NCI-H526 (cell line): ENCODE data around the gene DCHS2.

Experiments used
- DNase-seq, 2 experiments: peaks; one replicate each; lab custom pipeline; 2025; lab: John Stamatoyannopoulos, UW

Gene DCHS2

GRCh38 chr4:154450966-154451365, 40.6 kb downstream of the DCHS2 start:
- no peak for DNase-seq

GRCh38 chr4:154444958-154445357, 46.6 kb downstream of the DCHS2 start:
- DNase-seq: no peak

- DNase-seq: no peak
Measured at GRCh38 chr4:154441982-154442381, 49.6 kb downstream of the DCHS2 start.

GRCh38 chr4:154441124-154441523, 50.5 kb downstream of the DCHS2 start:
- no peak for DNase-seq

- DNase-seq: no peak
Measured at GRCh38 chr4:154439224-154439623, 52.4 kb downstream of the DCHS2 start.

GRCh38 chr4:154435895-154436294, 55.7 kb downstream of the DCHS2 start:
- DNase-seq: no peak

- DNase-seq: no peak
Measured at GRCh38 chr4:154433543-154433942, 58.1 kb downstream of the DCHS2 start.

GRCh38 chr4:154429176-154429575, 62.4 kb downstream of the DCHS2 start:
- DNase-seq: no peak

- DNase-seq: no peak
Measured at GRCh38 chr4:154427149-154427548, 64.5 kb downstream of the DCHS2 start.

GRCh38 chr4:154425514-154425913, 66.1 kb downstream of the DCHS2 start:
- no peak for DNase-seq

GRCh38 chr4:154424810-154425484, 66.7 kb downstream of the DCHS2 start:
- DNase-seq: no peak

GRCh38 chr4:154422152-154422551, 69.4 kb downstream of the DCHS2 start:
- DNase-seq: no peak

- no peak for DNase-seq
Measured at GRCh38 chr4:154421618-154422017, 70.0 kb downstream of the DCHS2 start.

GRCh38 chr4:154417373-154417673, 74.3 kb downstream of the DCHS2 start:
- no peak for DNase-seq

- peak in 1 of 2 experiments; percentile 69 for DNase-seq
Measured at GRCh38 chr4:154416190-154416547, 75.4 kb downstream of the DCHS2 start.

- no peak for DNase-seq
Measured at GRCh38 chr4:154415313-154415712, 76.3 kb downstream of the DCHS2 start.

- DNase-seq: no peak
Measured at GRCh38 chr4:154414796-154415195, 76.8 kb downstream of the DCHS2 start.

- no peak for DNase-seq
Measured at GRCh38 chr4:154414371-154414770, 77.2 kb downstream of the DCHS2 start.

- DNase-seq: no peak
Measured at GRCh38 chr4:154407443-154407842, 84.2 kb downstream of the DCHS2 start.

- no peak for DNase-seq
Measured at GRCh38 chr4:154406018-154406795, 85.4 kb downstream of the DCHS2 start.

- peak in 1 of 2 experiments; percentile 55 for DNase-seq
Measured at GRCh38 chr4:154399259-154399974, 92.2 kb downstream of the DCHS2 start.

GRCh38 chr4:154390324-154390723, 101.3 kb downstream of the DCHS2 start:
- no peak for DNase-seq

GRCh38 chr4:154389148-154389547, 102.5 kb downstream of the DCHS2 start:
- DNase-seq: no peak
